ENCODE results near the gene GNG2.
A peak's percentile ranks its signal among the peaks of the same experiment; 100 is the strongest.

Gene GNG2

GRCh38 chr14:52000019-52000582 is 139.7 kb downstream of the GNG2 start:
- DNase-seq: peak; percentile 39

GRCh38 chr14:52000696-52001095 is 140.3 kb downstream of the GNG2 start:
- no peak for DNase-seq

GRCh38 chr14:52002542-52002941 is 142.1 kb downstream of the GNG2 start:
- DNase-seq: no peak

GRCh38 chr14:52003324-52003723 is 142.9 kb downstream of the GNG2 start:
- DNase-seq: no peak

GRCh38 chr14:52005625-52006024 is 145.2 kb downstream of the GNG2 start:
- DNase-seq: no peak

- DNase-seq: no peak
These were observed 145.9 kb downstream of the GNG2 start for GRCh38 chr14:52006361-52006760.

- DNase-seq: no peak
These were observed 146.8 kb downstream of the GNG2 start for GRCh38 chr14:52007211-52007610.

GRCh38 chr14:52007637-52008036 is 147.2 kb downstream of the GNG2 start:
- DNase-seq: no peak

GRCh38 chr14:52008136-52008535 is 147.7 kb downstream of the GNG2 start:
- no peak for DNase-seq

- DNase-seq: no peak
These were observed 149.8 kb downstream of the GNG2 start for GRCh38 chr14:52010173-52010693.

- no peak for DNase-seq
These were observed 151.1 kb downstream of the GNG2 start for GRCh38 chr14:52011523-52011922.

GRCh38 chr14:52012635-52013034 is 152.2 kb downstream of the GNG2 start:
- DNase-seq: no peak

- no peak for DNase-seq
These were observed 153.7 kb downstream of the GNG2 start for GRCh38 chr14:52013984-52014600.

- no peak for DNase-seq
These were observed 154.3 kb downstream of the GNG2 start for GRCh38 chr14:52014601-52015267.

- DNase-seq: peak; percentile 19
These were observed 155.1 kb downstream of the GNG2 start for GRCh38 chr14:52015411-52016030.

- DNase-seq: no peak
These were observed 157.8 kb downstream of the GNG2 start for GRCh38 chr14:52018252-52018651.

- no peak for DNase-seq
These were observed 158.6 kb downstream of the GNG2 start for GRCh38 chr14:52018970-52019369.
